Testis (tissue), 3 donors: ENCODE results near the gene PC. TPM values are rescaled to one million over a fixed set of nuclear protein-coding genes. Genes with fewer than 3 reads are reported as not detected.
A peak's percentile ranks its signal among the peaks of the same experiment; 100 is the strongest.

Experiments
- DNase-seq: peaks from one replicate; pipeline ENCODE4 v3.0.0-alpha.2; 2019
- H3K27ac ChIP-seq, 2 donors: fragments of 200-600 bp; sonication (generic); one replicate each; pipeline ENCODE4 v1.5.1; 2019
- H3K27me3 ChIP-seq: fragments of 200-600 bp; sonication (generic); one replicate; pipeline ENCODE4 v1.5.1; 2019
- H3K36me3 ChIP-seq: fragments of 200-600 bp; sonication (generic); one replicate; pipeline ENCODE4 v1.5.1; 2017; ENCODE audit warnings: low read depth; ENCODE audit errors: missing control alignments
- H3K4me1 ChIP-seq: fragments of 200-600 bp; sonication (generic); one replicate; pipeline ENCODE4 v1.5.1; 2019
- H3K4me3 ChIP-seq, 2 donors: fragments of 200-600 bp; sonication (generic); one replicate each; pipeline ENCODE4 v1.5.1; 2017 to 2019
- H3K9me3 ChIP-seq: fragments of 200-600 bp; sonication (generic); one replicate; pipeline ENCODE4 v1.5.1; 2017
- POLR2A ChIP-seq: fragments of 450-650 bp; IDR thresholded peaks from one replicate; pipeline ENCODE4 v1.6.1; 2017; ENCODE audit warnings: antibody characterized with exemption, mild to moderate bottlenecking, moderate library complexity
- WGBS, 2 donors: methylation state at CpG; one replicate each; pipeline ENCODE4 v1.1.5; 2018; 5-methylcytosine and 5-hydroxymethylcytosine counted together
- intact Hi-C: fragments of 100-400 bp; cut with DNase I; formaldehyde crosslinking; loops from one replicate; pipeline ENCODE4 v1.15.1; 2023; ENCODE audit warnings: low total_unique reads
- polyA plus RNA-seq: library from polyadenylated mRNA; stranded (reverse); fragments of 350-450 nt; fragmentation: Illumina TruSeq; extraction: RNeasy Lipid Tissue Mini Kit (QIAGEN cat#74804); gene quantifications from one replicate; pipeline ENCODE4 v1.2.3, GENCODE V29; 2014; ENCODE audit warnings: low read depth, low replicate concordance; ENCODE audit not compliant: insufficient read depth
- total RNA-seq, 2 donors: library from RNA; depleted of rRNA; stranded (reverse); fragments of >200 nt; gene quantifications; one replicate each; pipeline ENCODE4 v1.2.3, GENCODE V29; 2016
- TF ChIP-seq, protein P1 (sequence below), 3 experiments: fragments of 450-650 bp in 2 of 3; fragments of 200-600 bp in 1 of 3; sonication (generic) in 1 of 3; IDR thresholded peaks; one replicate each; pipeline ENCODE4 v1.5.1; 2016 to 2019; ENCODE audit warnings: antibody characterized with exemption in 3 of 3, mild to moderate bottlenecking in 2 of 3, moderate library complexity in 1 of 3

The PC gene
- total and polyA plus RNA-seq, 3 donors from 2014 or later, result 40.9 to 53.1 (median 46.0) TPM

DNA sequence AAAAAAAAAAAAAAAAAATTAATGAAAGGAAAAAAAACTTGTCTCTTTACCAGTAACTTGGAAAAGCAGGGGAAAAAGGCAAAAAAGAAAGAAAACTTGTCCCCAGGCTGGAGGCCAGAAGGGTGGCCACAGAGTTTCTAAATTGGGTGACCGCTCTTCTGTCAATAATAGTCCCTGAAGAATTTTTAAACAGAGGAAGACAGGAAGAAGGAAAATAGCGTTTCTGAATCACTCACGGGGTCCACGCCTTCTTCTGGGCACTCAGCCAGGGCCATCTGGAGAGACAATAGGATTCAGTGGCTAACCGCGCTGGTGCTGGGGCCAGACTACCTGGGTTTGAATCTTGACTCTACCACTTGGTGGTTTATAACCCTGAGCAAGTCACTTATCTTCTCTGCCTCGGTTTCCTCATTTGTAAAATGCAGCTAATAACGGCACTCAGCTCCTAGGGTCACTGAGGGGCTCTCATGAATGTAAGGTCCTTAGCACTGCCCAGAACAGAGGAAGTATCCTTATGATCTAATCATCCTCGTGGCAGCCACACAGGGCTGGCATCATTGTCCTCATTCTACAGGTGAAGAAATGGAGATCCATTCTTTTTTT, 23.9 kb upstream of the PC start:
- H3K4me3 ChIP-seq, result no peak overlapping the region
- TF ChIP-seq POLR2A, result no peak
- TF ChIP-seq, protein P1, sequence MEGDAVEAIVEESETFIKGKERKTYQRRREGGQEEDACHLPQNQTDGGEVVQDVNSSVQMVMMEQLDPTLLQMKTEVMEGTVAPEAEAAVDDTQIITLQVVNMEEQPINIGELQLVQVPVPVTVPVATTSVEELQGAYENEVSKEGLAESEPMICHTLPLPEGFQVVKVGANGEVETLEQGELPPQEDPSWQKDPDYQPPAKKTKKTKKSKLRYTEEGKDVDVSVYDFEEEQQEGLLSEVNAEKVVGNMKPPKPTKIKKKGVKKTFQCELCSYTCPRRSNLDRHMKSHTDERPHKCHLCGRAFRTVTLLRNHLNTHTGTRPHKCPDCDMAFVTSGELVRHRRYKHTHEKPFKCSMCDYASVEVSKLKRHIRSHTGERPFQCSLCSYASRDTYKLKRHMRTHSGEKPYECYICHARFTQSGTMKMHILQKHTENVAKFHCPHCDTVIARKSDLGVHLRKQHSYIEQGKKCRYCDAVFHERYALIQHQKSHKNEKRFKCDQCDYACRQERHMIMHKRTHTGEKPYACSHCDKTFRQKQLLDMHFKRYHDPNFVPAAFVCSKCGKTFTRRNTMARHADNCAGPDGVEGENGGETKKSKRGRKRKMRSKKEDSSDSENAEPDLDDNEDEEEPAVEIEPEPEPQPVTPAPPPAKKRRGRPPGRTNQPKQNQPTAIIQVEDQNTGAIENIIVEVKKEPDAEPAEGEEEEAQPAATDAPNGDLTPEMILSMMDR (IDR thresholded peaks at IDR 0.05), result no peak
- no peak overlapping the region for H3K27ac ChIP-seq
- H3K4me1 ChIP-seq, result peaks cover 5% of the 10 kb centered on the region
- peak; percentile 89 for DNase-seq
- no peaks in the 10 kb centered on the region for H3K9me3 ChIP-seq
- intact Hi-C loops, result no loop called here
- WGBS, 2 donors, result 31% methylated on average over 9 of the region's 9 CpGs
- H3K27me3 ChIP-seq, result no peaks in the 10 kb centered on the region
- no peaks in the 10 kb centered on the region for H3K36me3 ChIP-seq

DNA sequence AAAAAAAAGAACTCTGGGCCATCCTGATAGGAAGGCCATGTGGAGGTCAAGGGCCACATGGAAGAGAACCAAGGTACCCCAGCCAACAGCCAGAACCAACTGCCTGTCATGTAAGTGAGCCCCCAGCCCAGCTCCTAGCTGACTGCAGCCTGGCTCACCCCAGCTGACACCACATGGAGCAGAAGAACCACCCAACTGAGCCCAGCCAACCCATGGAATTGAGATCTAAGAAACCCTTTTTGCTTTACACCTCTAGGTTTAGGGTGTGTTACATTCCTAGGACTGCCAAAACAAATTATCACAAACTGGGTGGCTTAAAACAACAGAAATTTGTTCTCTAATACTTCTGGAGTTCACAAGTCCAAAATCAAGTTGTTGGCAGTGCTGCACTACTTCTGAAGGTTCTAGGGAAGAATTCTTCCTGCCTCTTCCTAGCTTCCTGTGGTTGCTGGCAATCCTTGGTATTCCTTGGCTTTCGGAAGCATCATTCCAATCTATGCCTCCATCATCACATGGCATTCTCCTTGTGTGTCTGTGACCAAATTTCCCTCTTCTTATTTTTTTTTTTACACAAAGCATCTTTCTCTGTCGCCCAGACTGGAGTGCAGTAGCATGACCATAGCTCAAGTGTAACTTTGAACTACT, 21.3 kb upstream of the PC start:
- DNase-seq, result no peak
- no peaks in the 10 kb centered on the region for H3K36me3 ChIP-seq
- no peaks in the 10 kb centered on the region for H3K27me3 ChIP-seq
- 95 to 97% methylated on average over 2 of the region's 2 CpGs for WGBS, 2 donors
- intact Hi-C loops, result no loop called here
- H3K9me3 ChIP-seq, result no peaks in the 10 kb centered on the region
- TF ChIP-seq POLR2A, result no peak
- TF ChIP-seq, protein P1 (IDR thresholded peaks at IDR 0.05), result no peak
- no peak overlapping the region for H3K4me3 ChIP-seq
- H3K4me1 ChIP-seq, result peaks cover 5% of the 10 kb centered on the region
- H3K27ac ChIP-seq, result no peak overlapping the region

DNA sequence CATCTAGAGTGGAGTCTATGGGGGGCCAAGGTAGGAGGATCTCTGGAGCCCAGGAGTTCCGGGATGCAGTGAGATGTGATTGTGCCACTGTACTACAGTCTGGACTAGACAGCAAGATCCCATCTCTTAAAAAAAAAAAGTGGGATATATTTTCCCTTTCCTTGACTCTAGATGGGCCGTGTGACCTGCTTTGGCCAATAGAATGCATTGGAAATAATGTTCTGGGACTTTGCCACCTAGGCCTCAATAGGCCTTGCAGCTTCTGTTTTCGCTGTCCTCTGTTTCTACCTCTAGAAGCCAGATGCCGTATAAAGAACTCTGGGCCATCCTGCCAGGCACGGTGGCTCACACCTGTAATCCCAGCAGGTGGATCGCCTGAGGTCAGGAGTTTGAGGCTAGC, 20.5 kb upstream of the PC start:
- H3K9me3 ChIP-seq, result no peaks in the 10 kb centered on the region
- WGBS, 2 donors, result 94% methylated on average over 6 of the region's 6 CpGs
- no peak for TF ChIP-seq POLR2A
- TF ChIP-seq, protein P1 (IDR thresholded peaks at IDR 0.05), result no peak
- H3K4me3 ChIP-seq, result no peak overlapping the region
- no peaks in the 10 kb centered on the region for H3K27me3 ChIP-seq
- H3K36me3 ChIP-seq, result no peaks in the 10 kb centered on the region
- intact Hi-C loops, result no loop called here
- no peak for DNase-seq
- no peak overlapping the region for H3K27ac ChIP-seq
- peaks cover 5% of the 10 kb centered on the region for H3K4me1 ChIP-seq

DNA sequence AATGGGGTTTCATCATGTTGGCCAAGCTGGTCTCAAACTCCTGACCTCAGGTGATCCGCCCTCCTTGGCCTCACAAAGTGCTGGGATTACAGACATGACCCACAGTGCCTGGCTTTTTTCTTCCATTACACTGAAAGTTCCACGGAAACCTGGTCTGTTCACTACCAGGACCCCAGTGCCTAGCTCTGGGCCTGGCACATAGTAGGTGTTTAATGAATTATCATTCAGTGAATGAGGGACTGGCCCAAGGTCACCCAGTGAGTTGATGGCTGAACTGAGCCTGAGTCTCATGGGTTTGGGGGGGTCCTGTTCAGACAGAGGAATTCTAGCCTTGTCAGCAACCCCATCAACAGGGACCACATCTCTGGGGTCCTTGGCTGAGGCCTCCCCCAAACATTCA, 20.0 kb upstream of the PC start:
- peaks cover 5% of the 10 kb centered on the region for H3K4me1 ChIP-seq
- no peak overlapping the region for H3K27ac ChIP-seq
- H3K36me3 ChIP-seq, result no peaks in the 10 kb centered on the region
- no peak overlapping the region for H3K4me3 ChIP-seq
- no peaks in the 10 kb centered on the region for H3K9me3 ChIP-seq
- WGBS, 2 donors, result 95 to 100% methylated on average over 2 of the region's 2 CpGs
- no peaks in the 10 kb centered on the region for H3K27me3 ChIP-seq
- intact Hi-C loops, result no loop called here
- no peak for DNase-seq
- no peak for TF ChIP-seq POLR2A
- TF ChIP-seq, protein P1 (IDR thresholded peaks at IDR 0.05), result no peak

DNA sequence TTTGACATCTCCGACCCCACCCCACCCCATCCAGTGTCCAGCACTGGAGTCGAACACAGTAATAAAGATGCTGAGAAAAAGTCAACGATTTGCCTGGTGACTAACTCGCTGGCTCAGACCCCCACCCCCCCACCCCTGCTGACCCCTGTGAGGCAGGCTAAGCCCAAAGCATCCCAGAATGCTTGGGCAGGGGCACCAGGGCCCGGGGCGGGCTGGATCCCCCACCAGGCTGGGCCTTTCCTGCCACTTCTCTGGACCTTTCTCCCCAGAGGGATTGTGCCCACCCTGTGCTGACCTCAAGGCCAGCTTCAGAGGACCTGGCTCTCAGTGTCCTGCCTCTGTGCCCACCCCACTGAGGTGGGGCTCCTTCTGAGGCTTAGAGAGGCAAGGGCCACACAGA, 18.7 kb upstream of the PC start:
- WGBS, 2 donors, result 92 to 94% methylated on average over 3 to 6 of the region's 6 CpGs
- Histone ChIP-seq H3K36me3 (no peaks in the 10 kb centered on the region), H3K9me3 (no peaks in the 10 kb centered on the region), H3K27ac (no peak overlapping the region), H3K4me1 (peaks cover 1% of the 10 kb centered on the region), H3K4me3 (no peak overlapping the region), H3K27me3 (no peaks in the 10 kb centered on the region)
- intact Hi-C loops, result no loop called here
- no peak for TF ChIP-seq POLR2A
- TF ChIP-seq, protein P1 (IDR thresholded peaks at IDR 0.05), result no peak
- DNase-seq, result no peak
